Liver (tissue), 9 donors: ENCODE data around the gene SRSF3. TPM values are rescaled to one million over a fixed set of nuclear protein-coding genes. Genes with fewer than 3 reads are reported as not detected.

Experiments
- DNase-seq: peaks from one replicate; pipeline ENCODE4 v3.0.0-alpha.2; 2017; ENCODE audit warnings: low spot score
- H3K27ac ChIP-seq, 2 donors: one replicate each; pipeline ENCODE4 v1.7.0; 2013; ENCODE audit warnings: inconsistent platforms in 2 of 2, low read length in 2 of 2, control low read depth in 1 of 2, low read depth in 1 of 2, mild to moderate bottlenecking in 1 of 2
- H3K27me3 ChIP-seq, 4 donors: one replicate each; pipeline versions ENCODE4 v1.6.1 to v1.7.0; 2013; ENCODE audit warnings: low read length in 3 of 4, inconsistent platforms in 1 of 4, mild to moderate bottlenecking in 1 of 4, moderate library complexity in 1 of 4; ENCODE audit not compliant: control insufficient read depth in 4 of 4, insufficient read depth in 4 of 4
- H3K36me3 ChIP-seq, 4 donors: one replicate each; pipeline versions ENCODE4 v1.6.1 to v1.7.0; 2013; ENCODE audit warnings: low read length in 3 of 4, mild to moderate bottlenecking in 3 of 4, low read depth in 1 of 4, moderate library complexity in 1 of 4; ENCODE audit not compliant: control insufficient read depth in 4 of 4, insufficient read depth in 3 of 4
- H3K4me1 ChIP-seq, 4 donors: one replicate each; pipeline versions ENCODE4 v1.6.1 to v1.7.0; 2013; ENCODE audit warnings: low read length in 3 of 4, mild to moderate bottlenecking in 3 of 4, moderate library complexity in 1 of 4; ENCODE audit not compliant: control insufficient read depth in 4 of 4, insufficient read depth in 4 of 4
- H3K4me3 ChIP-seq, 3 donors: one replicate each; pipeline versions ENCODE4 v1.6.1 to v1.7.0; 2013; ENCODE audit warnings: low read length in 3 of 3, control low read depth in 1 of 3, low read depth in 1 of 3, mild to moderate bottlenecking in 1 of 3
- H3K9ac ChIP-seq, 2 donors: one replicate each; pipeline ENCODE4 v1.7.0; 2013; ENCODE audit warnings: low read length in 2 of 2, mild to moderate bottlenecking in 2 of 2, moderate library complexity in 2 of 2, control low read depth in 1 of 2, low read depth in 1 of 2
- H3K9me3 ChIP-seq, 4 donors: one replicate each; pipeline versions ENCODE4 v1.6.1 to v1.7.0; 2013; ENCODE audit warnings: low read length in 3 of 4; ENCODE audit not compliant: control insufficient read depth in 4 of 4
- EGR1 ChIP-seq, 2 donors: IDR thresholded peaks; 2 replicates each; pipeline ENCODE4 v1.6.1; 2016 to 2018; ENCODE audit warnings: antibody characterized with exemption in 2 of 2, low read depth in 2 of 2
- FOXA1 ChIP-seq: IDR thresholded peaks from 2 replicates; pipeline ENCODE4 v1.6.1; 2016; ENCODE audit warnings: antibody characterized with exemption
- FOXA2 ChIP-seq: IDR thresholded peaks from 2 replicates; pipeline ENCODE4 v1.6.1; 2016; ENCODE audit warnings: antibody characterized with exemption
- GABPA ChIP-seq, 2 donors: IDR thresholded peaks in 1 of 2; conservative IDR thresholded peaks in 1 of 2; 2 replicates each; pipeline ENCODE4 v1.6.1; 2016; ENCODE audit warnings: antibody characterized with exemption in 2 of 2, mild to moderate bottlenecking in 1 of 2, moderate library complexity in 1 of 2
- HNF4G ChIP-seq: IDR thresholded peaks from 2 replicates; pipeline ENCODE4 v1.6.1; 2016; ENCODE audit warnings: antibody characterized with exemption
- JUND ChIP-seq, 2 donors: IDR thresholded peaks; 2 replicates each; pipeline ENCODE4 v1.6.1; 2016; ENCODE audit warnings: antibody characterized with exemption in 2 of 2
- NR2F2 ChIP-seq: IDR thresholded peaks from 2 replicates; pipeline ENCODE4 v1.6.1; 2016; ENCODE audit warnings: antibody characterized with exemption
- RAD21 ChIP-seq, 2 donors: IDR thresholded peaks; 2 replicates each; pipeline ENCODE4 v1.6.1; 2016; ENCODE audit warnings: antibody characterized with exemption in 2 of 2, mild to moderate bottlenecking in 2 of 2
- RXRA ChIP-seq, 2 donors: IDR thresholded peaks; 2 replicates each; pipeline ENCODE4 v1.6.1; 2017 to 2018; ENCODE audit warnings: antibody characterized with exemption in 2 of 2, mild to moderate bottlenecking in 1 of 2
- SP1 ChIP-seq: IDR thresholded peaks from 2 replicates; pipeline ENCODE4 v1.6.1; 2018; ENCODE audit warnings: antibody characterized with exemption, mild to moderate bottlenecking
- TAF1 ChIP-seq: conservative IDR thresholded peaks from 2 replicates; pipeline ENCODE4 v1.6.1; 2016; ENCODE audit warnings: antibody characterized with exemption, mild to moderate bottlenecking
- WGBS: extraction: QIAGEN DNeasy Blood & Tissue Kit; methylation state at CpG from one replicate; pipeline ENCODE4 v1.1.7; 2013; 5-methylcytosine and 5-hydroxymethylcytosine counted together
- polyA plus RNA-seq, 2 donors: library from polyadenylated mRNA; stranded (reverse) in 1 of 2; unstranded in 1 of 2; fragments of 200-250 nt in 1 of 2; fragments of >200 nt in 1 of 2; fragmentation: Nextera tagmentation in 1 of 2; extraction: Ambion mirVana in 1 of 2; gene quantifications; one replicate each; pipeline versions ENCODE4 v1.2.1 to v1.2.3, GENCODE V29; 2013 to 2015
- total RNA-seq, 2 donors: library from RNA; depleted of rRNA; stranded (reverse); fragments of >200 nt; gene quantifications; one replicate each; pipeline ENCODE4 v1.2.3, GENCODE V29; 2014
- TF ChIP-seq, protein P1 (sequence below): fragments of 150-350 bp; IDR thresholded peaks from 2 replicates; pipeline ENCODE4 v1.5.1; 2017; ENCODE audit warnings: improper control_type of control experiment, low read depth, low read length; ENCODE audit not compliant: missing input control
- TF ChIP-seq, protein P2 (sequence below): IDR thresholded peaks from 2 replicates; pipeline ENCODE4 v1.6.1; 2016; ENCODE audit warnings: antibody characterized with exemption
- TF ChIP-seq, protein P3 (sequence below): IDR thresholded peaks from 2 replicates; pipeline ENCODE4 v1.6.1; 2016; ENCODE audit warnings: antibody characterized with exemption
- TF ChIP-seq, protein P4 (sequence below): IDR thresholded peaks from 2 replicates; pipeline ENCODE4 v1.6.1; 2016; ENCODE audit warnings: antibody characterized with exemption
- donor health status: healthy.
- donor health status: healthy.
- donor health status: healthy.
- donor health status: healthy.
- donor health status: healthy.

The SRSF3 gene
- total and polyA plus RNA-seq, 4 donors, result 62.8 to 103 (median 101) TPM

DNA sequence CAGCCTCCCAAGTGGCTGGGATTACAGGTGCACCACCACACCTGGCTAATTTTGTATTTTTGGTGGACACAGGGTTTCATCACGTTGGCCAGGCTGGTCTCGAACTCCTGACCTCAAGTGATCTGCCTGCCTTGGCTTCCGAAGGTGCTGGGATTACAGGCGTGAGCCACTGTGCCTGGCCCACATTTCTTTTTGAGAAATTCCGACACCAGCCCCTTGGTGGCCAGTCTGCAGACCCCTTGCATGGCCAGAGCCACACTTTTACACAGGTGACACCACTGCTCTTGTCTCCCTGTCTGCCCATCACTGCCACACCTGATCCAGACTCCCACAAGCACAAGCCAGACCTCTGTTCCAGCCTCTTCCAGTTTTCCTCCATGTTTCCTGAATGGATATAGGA, 33.0 kb downstream of the SRSF3 start (continued):
- TF ChIP-seq EGR1 (IDR thresholded peaks at IDR 0.05; ENCODE audit: low read depth in 2 of 2) (no peak), JUND (IDR thresholded peaks at IDR 0.05) (no peak)

DNA sequence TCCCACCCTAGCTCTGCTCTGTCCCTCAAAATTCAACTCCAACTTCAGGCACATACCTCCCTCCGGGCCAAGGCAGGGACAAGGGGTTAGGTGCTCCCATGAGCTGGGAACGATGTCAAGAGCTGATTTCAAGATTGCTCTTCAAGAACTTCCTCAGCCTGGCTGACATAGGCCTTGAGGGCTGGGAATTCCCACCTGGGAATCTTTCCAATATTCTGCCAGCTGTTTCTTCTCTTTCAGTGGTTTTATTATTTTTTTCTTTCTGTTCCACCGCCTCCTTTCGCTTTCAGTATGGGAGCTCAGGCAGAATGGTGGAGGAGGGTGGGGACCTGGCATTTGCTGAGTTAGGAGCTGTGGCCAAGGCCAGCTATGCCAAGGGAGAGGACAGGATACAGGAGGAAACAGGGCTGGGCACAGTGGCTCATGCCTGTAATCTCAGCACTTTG, 33.7 kb downstream of the SRSF3 start:
- H3K36me3 ChIP-seq, result no peaks in the 10 kb centered on the region
- TF ChIP-seq HNF4G, result no peak
- no peak for TF ChIP-seq SP1
- TF ChIP-seq GABPA (IDR thresholded peaks at IDR 0.05 in 1 of 2, conservative IDR thresholded peaks at IDR 0.05 in 1 of 2), result no peak
- TF ChIP-seq, protein P1, sequence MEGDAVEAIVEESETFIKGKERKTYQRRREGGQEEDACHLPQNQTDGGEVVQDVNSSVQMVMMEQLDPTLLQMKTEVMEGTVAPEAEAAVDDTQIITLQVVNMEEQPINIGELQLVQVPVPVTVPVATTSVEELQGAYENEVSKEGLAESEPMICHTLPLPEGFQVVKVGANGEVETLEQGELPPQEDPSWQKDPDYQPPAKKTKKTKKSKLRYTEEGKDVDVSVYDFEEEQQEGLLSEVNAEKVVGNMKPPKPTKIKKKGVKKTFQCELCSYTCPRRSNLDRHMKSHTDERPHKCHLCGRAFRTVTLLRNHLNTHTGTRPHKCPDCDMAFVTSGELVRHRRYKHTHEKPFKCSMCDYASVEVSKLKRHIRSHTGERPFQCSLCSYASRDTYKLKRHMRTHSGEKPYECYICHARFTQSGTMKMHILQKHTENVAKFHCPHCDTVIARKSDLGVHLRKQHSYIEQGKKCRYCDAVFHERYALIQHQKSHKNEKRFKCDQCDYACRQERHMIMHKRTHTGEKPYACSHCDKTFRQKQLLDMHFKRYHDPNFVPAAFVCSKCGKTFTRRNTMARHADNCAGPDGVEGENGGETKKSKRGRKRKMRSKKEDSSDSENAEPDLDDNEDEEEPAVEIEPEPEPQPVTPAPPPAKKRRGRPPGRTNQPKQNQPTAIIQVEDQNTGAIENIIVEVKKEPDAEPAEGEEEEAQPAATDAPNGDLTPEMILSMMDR, result no peak
- no peak for TF ChIP-seq NR2F2
- no peak for TF ChIP-seq RAD21 (IDR thresholded peaks at IDR 0.05)
- TF ChIP-seq, protein P2, sequence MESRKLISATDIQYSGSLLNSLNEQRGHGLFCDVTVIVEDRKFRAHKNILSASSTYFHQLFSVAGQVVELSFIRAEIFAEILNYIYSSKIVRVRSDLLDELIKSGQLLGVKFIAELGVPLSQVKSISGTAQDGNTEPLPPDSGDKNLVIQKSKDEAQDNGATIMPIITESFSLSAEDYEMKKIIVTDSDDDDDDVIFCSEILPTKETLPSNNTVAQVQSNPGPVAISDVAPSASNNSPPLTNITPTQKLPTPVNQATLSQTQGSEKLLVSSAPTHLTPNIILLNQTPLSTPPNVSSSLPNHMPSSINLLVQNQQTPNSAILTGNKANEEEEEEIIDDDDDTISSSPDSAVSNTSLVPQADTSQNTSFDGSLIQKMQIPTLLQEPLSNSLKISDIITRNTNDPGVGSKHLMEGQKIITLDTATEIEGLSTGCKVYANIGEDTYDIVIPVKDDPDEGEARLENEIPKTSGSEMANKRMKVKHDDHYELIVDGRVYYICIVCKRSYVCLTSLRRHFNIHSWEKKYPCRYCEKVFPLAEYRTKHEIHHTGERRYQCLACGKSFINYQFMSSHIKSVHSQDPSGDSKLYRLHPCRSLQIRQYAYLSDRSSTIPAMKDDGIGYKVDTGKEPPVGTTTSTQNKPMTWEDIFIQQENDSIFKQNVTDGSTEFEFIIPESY, result no peak
- no peak for TF ChIP-seq EGR1 (IDR thresholded peaks at IDR 0.05; ENCODE audit: low read depth in 2 of 2)
- no peak for TF ChIP-seq FOXA2
- TF ChIP-seq, protein P3, sequence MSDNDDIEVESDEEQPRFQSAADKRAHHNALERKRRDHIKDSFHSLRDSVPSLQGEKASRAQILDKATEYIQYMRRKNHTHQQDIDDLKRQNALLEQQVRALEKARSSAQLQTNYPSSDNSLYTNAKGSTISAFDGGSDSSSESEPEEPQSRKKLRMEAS, result no peak
- TF ChIP-seq, protein P4, sequence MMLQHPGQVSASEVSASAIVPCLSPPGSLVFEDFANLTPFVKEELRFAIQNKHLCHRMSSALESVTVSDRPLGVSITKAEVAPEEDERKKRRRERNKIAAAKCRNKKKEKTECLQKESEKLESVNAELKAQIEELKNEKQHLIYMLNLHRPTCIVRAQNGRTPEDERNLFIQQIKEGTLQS, result no peak
- no peak for TF ChIP-seq FOXA1
- no peak for TF ChIP-seq JUND (IDR thresholded peaks at IDR 0.05)
- TF ChIP-seq RXRA (IDR thresholded peaks at IDR 0.05), result no peak
- no peaks in the 10 kb centered on the region for H3K27me3 ChIP-seq
- DNase-seq, result no peak
- peaks cover 3 to 23% (median 9%) of the 10 kb centered on the region in 4 donors for H3K4me1 ChIP-seq
- 69% methylated on average over 4 of the region's 4 CpGs for WGBS
- no peak overlapping the region for H3K4me3 ChIP-seq
- H3K27ac ChIP-seq, result peak overlapping the region in 1 of 2 donors; percentile 11
- no peak overlapping the region for H3K9ac ChIP-seq
- H3K9me3 ChIP-seq, result no peaks in the 10 kb centered on the region

DNA sequence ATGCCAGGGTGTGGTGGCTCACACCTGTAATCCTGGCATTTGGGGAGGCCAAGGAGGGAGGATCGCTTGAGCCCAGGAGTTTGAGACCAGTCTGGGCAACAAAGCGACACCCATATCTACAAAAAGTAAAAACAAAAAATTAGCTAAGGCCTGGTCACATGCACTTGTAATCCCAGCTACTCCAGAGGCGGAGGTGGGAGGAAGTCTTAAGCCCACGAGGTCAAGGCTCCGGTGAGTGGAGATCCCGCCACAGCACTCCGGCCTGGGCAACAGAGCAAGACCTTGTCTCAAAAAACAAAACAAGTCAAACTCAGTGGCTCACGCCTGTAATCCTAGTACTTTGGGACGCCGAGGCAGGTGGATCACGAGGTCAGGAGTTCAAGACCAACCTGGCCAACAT, 35.6 kb downstream of the SRSF3 start:
- Histone ChIP-seq H3K27me3 (no peaks in the 10 kb centered on the region), H3K36me3 (no peaks in the 10 kb centered on the region), H3K9ac (no peak overlapping the region), H3K9me3 (no peaks in the 10 kb centered on the region), H3K4me3 (no peak overlapping the region), H3K4me1 (peaks cover 4 to 17% (median 6%) of the 10 kb centered on the region in 4 donors), H3K27ac (no peak overlapping the region)
- DNase-seq, result no peak
- TF ChIP-seq FOXA2, result no peak
- TF ChIP-seq TAF1, result no peak
- no peak for TF ChIP-seq NR2F2
- TF ChIP-seq RXRA (IDR thresholded peaks at IDR 0.05), result no peak
- WGBS, result 93% methylated on average over 11 of the region's 11 CpGs
